HCT116 (cell line): ENCODE results near the gene TBC1D22B. TPM values are rescaled to one million over a fixed set of nuclear protein-coding genes. Genes with fewer than 3 reads are reported as not detected.

Experiments used
- ATAC-seq: fragments of 200-7000 bp; cut with Tn5 transposase; 2 replicates; pipeline ENCODE4 v1.9.1; 2020; ENCODE audit warnings: mild to moderate bottlenecking, moderate library complexity
- BruUV-seq: library from RNA; stranded (reverse); fragments of 400-500 nt; replicated peaks from 2 replicates; lab custom pipeline; 2021; lab: Mats Ljungman, UMichigan
- CTCF ChIA-PET: fragments of 300-600 bp; sonication (Branson Sonifier 250); formaldehyde crosslinking; loops from one replicate; lab custom pipeline; 2021; ENCODE audit warnings: antibody characterized with exemption; lab: Charles Lee
- POLR2A ChIA-PET: fragments of 300-600, 350-600 bp; sonication (Branson Sonifier 250); formaldehyde crosslinking; loops from one replicate; lab custom pipeline; 2021; ENCODE audit warnings: antibody characterized with exemption; lab: Charles Lee
- RAD21 ChIA-PET, 2 experiments: fragments of 300-600 bp; sonication (Branson Sonifier 250); formaldehyde crosslinking; loops; one replicate each; lab custom pipeline; 2023; ENCODE audit warnings: low total read pairs in 2 of 2; ENCODE audit not compliant: uncharacterized antibody in 2 of 2, unreplicated experiment in 2 of 2, low non-redundant PET in 1 of 2; lab: Charles Lee
- DNase-seq: peaks from one replicate; pipeline ENCODE4 v3.0.0-alpha.2; 2010; ENCODE audit warnings: low read depth, low spot score
- H2AFZ ChIP-seq: fragments of 200-600 bp; shearing (Covaris generic), sonication (generic); 2 replicates; pipeline ENCODE4 v1.6.1; 2017; ENCODE audit warnings: low read depth, mixed run types, mixed read lengths, antibody characterized with exemption, low read length; ENCODE audit not compliant: poor library complexity, severe bottlenecking
- H3K27ac ChIP-seq: 2 replicates; pipeline ENCODE4 v1.5.1; 2012; ENCODE audit warnings: low read depth, low read length
- H3K27me3 ChIP-seq: fragments of 200-600 bp; sonication (generic); 2 replicates; pipeline ENCODE4 v1.6.1; 2016; ENCODE audit warnings: mixed run types, low read length, mixed read lengths; ENCODE audit not compliant: insufficient read depth
- H3K36me3 ChIP-seq, 2 experiments: fragments of 200-500 bp in 1 of 2; fragments of 200-600 bp in 1 of 2; sonication (Bioruptor generic) in 1 of 2; sonication (generic) in 1 of 2; 2 replicates each; pipeline versions ENCODE4 v1.5.1 to v1.6.1; 2014 to 2016; ENCODE audit warnings: low read length in 2 of 2, inconsistent platforms in 1 of 2, mixed read lengths in 1 of 2, mixed run types in 1 of 2; ENCODE audit not compliant: insufficient read depth in 2 of 2, control insufficient read depth in 1 of 2
- H3K4me1 ChIP-seq, 2 experiments: fragments of 200-600 bp in 1 of 2; sonication (generic) in 1 of 2; 2 replicates each; pipeline versions ENCODE4 v1.5.1 to v1.6.1; 2012 to 2017; ENCODE audit warnings: low read length in 2 of 2, inconsistent platforms in 1 of 2, mild to moderate bottlenecking in 1 of 2, mixed read lengths in 1 of 2, mixed run types in 1 of 2, moderate library complexity in 1 of 2; ENCODE audit not compliant: insufficient read depth in 2 of 2, control insufficient read depth in 1 of 2
- H3K4me2 ChIP-seq: fragments of 200-600 bp; sonication (generic); 2 replicates; pipeline ENCODE4 v1.6.1; 2017; ENCODE audit warnings: mixed run types, low read length, mixed read lengths
- H3K4me3 ChIP-seq, 2 experiments: fragments of 200-600 bp in 1 of 2; sonication (generic) in 1 of 2; replicated peaks in 1 of 2; 2 replicates each; pipeline ENCODE4 v1.5.1; 2011 to 2016; ENCODE audit warnings: low read length in 2 of 2, control low read depth in 1 of 2, low read depth in 1 of 2, mild to moderate bottlenecking in 1 of 2, mixed read lengths in 1 of 2, mixed run types in 1 of 2
- H3K79me2 ChIP-seq: fragments of 200-600 bp; sonication (generic); 2 replicates; pipeline ENCODE4 v1.6.1; 2017; ENCODE audit warnings: mild to moderate bottlenecking, mixed run types, low read length, moderate library complexity, mixed read lengths; ENCODE audit not compliant: insufficient read depth
- H3K9ac ChIP-seq: fragments of 200-600 bp; sonication (generic); 2 replicates; pipeline ENCODE4 v1.6.1; 2016; ENCODE audit warnings: low read length, mixed read lengths
- H3K9me2 ChIP-seq: fragments of 200-600 bp; sonication (generic), shearing (Covaris generic); 2 replicates; pipeline ENCODE4 v1.6.1; 2017; ENCODE audit warnings: mixed run types, mild to moderate bottlenecking, moderate library complexity; ENCODE audit not compliant: insufficient read depth
- H3K9me3 ChIP-seq, 2 experiments: fragments of 200-500 bp in 1 of 2; fragments of 200-600 bp in 1 of 2; sonication (Bioruptor generic) in 1 of 2; sonication (generic) in 1 of 2; 2 replicates each; pipeline ENCODE4 v1.6.1; 2014 to 2017; ENCODE audit warnings: low read length in 2 of 2, mixed read lengths in 2 of 2, inconsistent platforms in 1 of 2, low read depth in 1 of 2, mild to moderate bottlenecking in 1 of 2, mixed run types in 1 of 2, moderate library complexity in 1 of 2; ENCODE audit not compliant: control insufficient read depth in 1 of 2, insufficient read depth in 1 of 2
- H4K20me1 ChIP-seq: fragments of 200-600 bp; sonication (generic), shearing (Covaris generic); 2 replicates; pipeline ENCODE4 v1.6.1; 2017; ENCODE audit warnings: mixed run types, mild to moderate bottlenecking, moderate library complexity; ENCODE audit not compliant: insufficient read depth
- CBX3 ChIP-seq: IDR thresholded peaks from 2 replicates; pipeline ENCODE4 v1.6.1; 2012; ENCODE audit warnings: low read depth
- CEBPB ChIP-seq: IDR thresholded peaks from 2 replicates; pipeline ENCODE4 v1.6.1; 2012; ENCODE audit warnings: low read depth
- EGR1 ChIP-seq: IDR thresholded peaks from 2 replicates; pipeline ENCODE4 v1.6.1; 2012; ENCODE audit warnings: low read depth
- ELF1 ChIP-seq: IDR thresholded peaks from 2 replicates; pipeline ENCODE4 v1.6.1; 2012; ENCODE audit warnings: low read depth, borderline replicate concordance
- FOSL1 ChIP-seq: IDR thresholded peaks from 2 replicates; pipeline ENCODE4 v1.6.1; 2012; ENCODE audit warnings: low read depth
- JUND ChIP-seq: IDR thresholded peaks from 2 replicates; pipeline ENCODE4 v1.6.1; 2012
- POLR2AphosphoS5 ChIP-seq: IDR thresholded peaks from 2 replicates; pipeline ENCODE4 v1.6.1; 2011; ENCODE audit warnings: mild to moderate bottlenecking, low read depth, low read length, moderate library complexity
- SIN3A ChIP-seq: IDR thresholded peaks from 2 replicates; pipeline ENCODE4 v1.6.1; 2012; ENCODE audit warnings: low read depth
- SP1 ChIP-seq: IDR thresholded peaks from 2 replicates; pipeline ENCODE4 v1.6.1; 2012; ENCODE audit warnings: low read depth
- SRF ChIP-seq: IDR thresholded peaks from 2 replicates; pipeline ENCODE4 v1.6.1; 2012; ENCODE audit warnings: low read depth
- TCF7L2 ChIP-seq: IDR thresholded peaks from 2 replicates; pipeline ENCODE4 v1.7.0; 2011; ENCODE audit warnings: borderline replicate concordance, inconsistent platforms; ENCODE audit not compliant: insufficient read depth, insufficient read length; ENCODE audit errors: extremely low read depth
- ZFX ChIP-seq: fragments of 450-650 bp; IDR thresholded peaks from 2 replicates; pipeline ENCODE4 v1.6.1; 2017
- ZNF274 ChIP-seq: fragments of 200-500 bp; sonication (Bioruptor generic); IDR thresholded peaks from 2 replicates; pipeline ENCODE4 v1.6.1; 2014; ENCODE audit warnings: mild to moderate bottlenecking, low read depth, low read length, inconsistent platforms
- intact Hi-C: fragments of 100-400 bp; cut with micrococcal nuclease; formaldehyde crosslinking; loops from 2 replicates; pipeline ENCODE4 v1.10.0; 2022
- total RNA-seq: library from RNA; stranded (reverse); gene quantifications from one replicate; pipeline ENCODE4 v1.2.1, GENCODE V29; 2021; ENCODE audit not compliant: unreplicated experiment
- TF ChIP-seq, protein P1 (sequence below): IDR thresholded peaks from 2 replicates; pipeline ENCODE4 v1.6.1; 2012
- TF ChIP-seq, protein P2 (sequence below): IDR thresholded peaks from 2 replicates; pipeline ENCODE4 v1.6.1; 2011; ENCODE audit warnings: mild to moderate bottlenecking, low read length, moderate library complexity; ENCODE audit not compliant: insufficient replicate concordance; ENCODE audit errors: extremely low read depth
- TF ChIP-seq, protein P3 (sequence below): IDR thresholded peaks from 2 replicates; pipeline ENCODE4 v1.6.1; 2012; ENCODE audit warnings: low read depth
- TF ChIP-seq, protein P4 (sequence below): IDR thresholded peaks from 2 replicates; pipeline ENCODE4 v1.6.1; 2012

The TBC1D22B gene
- total RNA-seq, 1 experiment from 2014 or later = 9.1 TPM

DNA sequence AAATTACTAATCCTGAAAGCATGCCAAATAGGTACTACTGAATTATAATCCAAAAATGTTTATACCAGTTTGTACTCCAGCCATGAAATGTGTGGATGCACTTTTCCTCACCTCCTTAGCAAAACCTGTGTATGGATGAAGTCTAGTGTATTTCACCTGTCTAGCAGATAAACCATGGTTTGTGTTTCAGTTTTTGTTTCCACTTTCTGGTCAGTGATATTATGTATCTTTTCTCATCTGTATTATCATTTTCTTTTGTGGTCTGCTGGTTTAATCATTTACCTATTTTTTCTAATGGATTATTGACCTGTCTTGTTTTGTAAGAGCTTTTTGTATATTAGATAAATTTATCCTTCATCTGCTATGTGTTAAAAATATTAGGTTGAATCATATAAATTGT is 41.4 kb downstream of the TBC1D22B start:
- DNase-seq = no peak
- H2AFZ ChIP-seq = no peak overlapping the region
- H3K9me3 ChIP-seq = no peaks in the 10 kb centered on the region
- BruUV-seq = no TSS peak
- POLR2A ChIA-PET = no interaction called here
- peaks cover 5 to 8% of the 10 kb centered on the region in 2 experiments; a peak in 2 of 4 replicates for H3K36me3 ChIP-seq
- H3K9ac ChIP-seq = no peak overlapping the region
- no peaks in the 10 kb centered on the region for H3K4me1 ChIP-seq
- H3K4me3 ChIP-seq = no peak overlapping the region
- CTCF ChIA-PET = no interaction called here
- no peak overlapping the region for H3K27ac ChIP-seq
- no peaks in the 10 kb centered on the region for H3K9me2 ChIP-seq
- intact Hi-C loops = no loop called here
- RAD21 ChIA-PET = no interaction called here
- H3K79me2 ChIP-seq = no peaks in the 10 kb centered on the region
- no peaks in the 10 kb centered on the region for H4K20me1 ChIP-seq
- TF ChIP-seq, protein P1, sequence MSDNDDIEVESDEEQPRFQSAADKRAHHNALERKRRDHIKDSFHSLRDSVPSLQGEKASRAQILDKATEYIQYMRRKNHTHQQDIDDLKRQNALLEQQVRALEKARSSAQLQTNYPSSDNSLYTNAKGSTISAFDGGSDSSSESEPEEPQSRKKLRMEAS = no peak
- TF ChIP-seq EGR1 (no peak), ZNF274 (no peak), POLR2AphosphoS5 (no peak), SP1 (no peak), SRF (no peak), FOSL1 (no peak), SIN3A (no peak), JUND (no peak), ELF1 (no peak), TCF7L2 (no peak), ZFX (no peak), CEBPB (no peak), CBX3 (no peak)
- TF ChIP-seq, protein P2, sequence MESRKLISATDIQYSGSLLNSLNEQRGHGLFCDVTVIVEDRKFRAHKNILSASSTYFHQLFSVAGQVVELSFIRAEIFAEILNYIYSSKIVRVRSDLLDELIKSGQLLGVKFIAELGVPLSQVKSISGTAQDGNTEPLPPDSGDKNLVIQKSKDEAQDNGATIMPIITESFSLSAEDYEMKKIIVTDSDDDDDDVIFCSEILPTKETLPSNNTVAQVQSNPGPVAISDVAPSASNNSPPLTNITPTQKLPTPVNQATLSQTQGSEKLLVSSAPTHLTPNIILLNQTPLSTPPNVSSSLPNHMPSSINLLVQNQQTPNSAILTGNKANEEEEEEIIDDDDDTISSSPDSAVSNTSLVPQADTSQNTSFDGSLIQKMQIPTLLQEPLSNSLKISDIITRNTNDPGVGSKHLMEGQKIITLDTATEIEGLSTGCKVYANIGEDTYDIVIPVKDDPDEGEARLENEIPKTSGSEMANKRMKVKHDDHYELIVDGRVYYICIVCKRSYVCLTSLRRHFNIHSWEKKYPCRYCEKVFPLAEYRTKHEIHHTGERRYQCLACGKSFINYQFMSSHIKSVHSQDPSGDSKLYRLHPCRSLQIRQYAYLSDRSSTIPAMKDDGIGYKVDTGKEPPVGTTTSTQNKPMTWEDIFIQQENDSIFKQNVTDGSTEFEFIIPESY = no peak
- TF ChIP-seq, protein P3, sequence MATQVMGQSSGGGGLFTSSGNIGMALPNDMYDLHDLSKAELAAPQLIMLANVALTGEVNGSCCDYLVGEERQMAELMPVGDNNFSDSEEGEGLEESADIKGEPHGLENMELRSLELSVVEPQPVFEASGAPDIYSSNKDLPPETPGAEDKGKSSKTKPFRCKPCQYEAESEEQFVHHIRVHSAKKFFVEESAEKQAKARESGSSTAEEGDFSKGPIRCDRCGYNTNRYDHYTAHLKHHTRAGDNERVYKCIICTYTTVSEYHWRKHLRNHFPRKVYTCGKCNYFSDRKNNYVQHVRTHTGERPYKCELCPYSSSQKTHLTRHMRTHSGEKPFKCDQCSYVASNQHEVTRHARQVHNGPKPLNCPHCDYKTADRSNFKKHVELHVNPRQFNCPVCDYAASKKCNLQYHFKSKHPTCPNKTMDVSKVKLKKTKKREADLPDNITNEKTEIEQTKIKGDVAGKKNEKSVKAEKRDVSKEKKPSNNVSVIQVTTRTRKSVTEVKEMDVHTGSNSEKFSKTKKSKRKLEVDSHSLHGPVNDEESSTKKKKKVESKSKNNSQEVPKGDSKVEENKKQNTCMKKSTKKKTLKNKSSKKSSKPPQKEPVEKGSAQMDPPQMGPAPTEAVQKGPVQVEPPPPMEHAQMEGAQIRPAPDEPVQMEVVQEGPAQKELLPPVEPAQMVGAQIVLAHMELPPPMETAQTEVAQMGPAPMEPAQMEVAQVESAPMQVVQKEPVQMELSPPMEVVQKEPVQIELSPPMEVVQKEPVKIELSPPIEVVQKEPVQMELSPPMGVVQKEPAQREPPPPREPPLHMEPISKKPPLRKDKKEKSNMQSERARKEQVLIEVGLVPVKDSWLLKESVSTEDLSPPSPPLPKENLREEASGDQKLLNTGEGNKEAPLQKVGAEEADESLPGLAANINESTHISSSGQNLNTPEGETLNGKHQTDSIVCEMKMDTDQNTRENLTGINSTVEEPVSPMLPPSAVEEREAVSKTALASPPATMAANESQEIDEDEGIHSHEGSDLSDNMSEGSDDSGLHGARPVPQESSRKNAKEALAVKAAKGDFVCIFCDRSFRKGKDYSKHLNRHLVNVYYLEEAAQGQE = no peak
- TF ChIP-seq, protein P4, sequence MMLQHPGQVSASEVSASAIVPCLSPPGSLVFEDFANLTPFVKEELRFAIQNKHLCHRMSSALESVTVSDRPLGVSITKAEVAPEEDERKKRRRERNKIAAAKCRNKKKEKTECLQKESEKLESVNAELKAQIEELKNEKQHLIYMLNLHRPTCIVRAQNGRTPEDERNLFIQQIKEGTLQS = no peak
- ATAC-seq = no peak
- no peaks in the 10 kb centered on the region for H3K27me3 ChIP-seq
- no peak overlapping the region for H3K4me2 ChIP-seq
